BLaER1 treated with 17β-estradiol and CSF1 and Interleukin-3, amounts not matched to agents 10 nM and 100 nM (cell line): ENCODE data around the gene STPG1.
"Not testable (repeated sequence)": the region's sequence is repeated elsewhere in the genome, so short reads cannot be mapped to it uniquely, and the experiment has no call there.

ENCODE experiments used
- H3K27ac ChIP-seq, 11 experiments: shearing (Covaris generic); formaldehyde crosslinking; 2 replicates each; pipeline ENCODE4 v1.8.1; 2022
- H3K27me3 ChIP-seq, 11 experiments: shearing (Covaris generic); formaldehyde crosslinking; 2 replicates each; pipeline ENCODE4 v1.8.1; 2022
- H3K36me3 ChIP-seq, 11 experiments: shearing (Covaris generic); formaldehyde crosslinking; 2 replicates each; pipeline ENCODE4 v1.8.1; 2022
- H3K4me1 ChIP-seq, 10 experiments: shearing (Covaris generic); formaldehyde crosslinking; 2 replicates each; pipeline ENCODE4 v1.8.1; 2022
- H3K4me2 ChIP-seq, 11 experiments: shearing (Covaris generic); formaldehyde crosslinking; 2 replicates each; pipeline ENCODE4 v1.8.1; 2022
- H3K4me3 ChIP-seq, 10 experiments: shearing (Covaris generic); formaldehyde crosslinking; 2 replicates each; pipeline ENCODE4 v1.8.1; 2022
- H3K9ac ChIP-seq, 11 experiments: shearing (Covaris generic); formaldehyde crosslinking; 2 replicates each; pipeline ENCODE4 v1.8.1; 2022
- H3K9me3 ChIP-seq, 11 experiments: shearing (Covaris generic); formaldehyde crosslinking; replicated peaks in 1 of 11; 2 replicates each; pipeline ENCODE4 v1.8.1; 2022
- H4K20me1 ChIP-seq, 11 experiments: shearing (Covaris generic); formaldehyde crosslinking; 2 replicates each; pipeline ENCODE4 v1.8.1; 2022
- Cebpa-rat ChIP-seq, 11 experiments: shearing (Covaris generic); IDR thresholded peaks; 2 replicates each; pipeline ENCODE4 v1.8.1; 2022

STPG1 gene

DNA sequence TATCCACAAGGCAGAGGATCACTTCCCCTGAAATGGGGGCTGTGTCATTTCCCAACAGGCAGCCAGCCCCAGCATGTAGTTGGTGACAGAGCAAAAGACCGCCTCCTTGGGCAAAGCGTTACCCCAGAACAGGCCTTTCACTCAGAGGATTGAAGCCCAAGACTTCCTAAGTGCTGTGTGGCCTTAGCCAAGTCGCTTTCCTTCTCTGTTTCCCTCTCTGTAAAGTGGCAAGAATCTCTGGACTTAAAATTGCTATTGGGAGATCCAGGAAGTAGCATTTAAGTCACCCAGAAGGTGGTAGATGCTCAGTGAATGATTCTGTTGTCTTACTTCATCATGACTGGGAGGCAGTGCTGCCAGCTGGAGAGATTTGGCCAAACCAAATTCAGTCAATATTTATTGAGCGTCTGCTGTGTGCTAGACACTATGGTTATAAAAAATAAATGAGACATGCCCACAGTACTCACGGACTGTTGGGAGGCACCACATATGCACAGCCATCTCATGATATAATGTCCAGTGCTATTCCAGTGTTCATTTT lies 37.3 kb upstream of the STPG1 start:
- Histone ChIP-seq H3K9me3 (no peaks in the 10 kb centered on the region), H3K27me3 (no peaks in the 10 kb centered on the region), H4K20me1 (no peaks in the 10 kb centered on the region), H3K9ac (no peak overlapping the region), H3K36me3 (peaks cover 0 to 48% (median 19%) of the 10 kb centered on the region in 11 experiments; a peak in 12 of 22 replicates), H3K4me1 (peaks cover 0 to 13% (median 0%) of the 10 kb centered on the region in 10 experiments; a peak in 2 of 20 replicates), H3K4me3 (no peak overlapping the region), H3K4me2 (no peak overlapping the region), H3K27ac (no peak overlapping the region)
- TF ChIP-seq Cebpa-rat (IDR thresholded peaks at IDR 0.05) = no peak

DNA sequence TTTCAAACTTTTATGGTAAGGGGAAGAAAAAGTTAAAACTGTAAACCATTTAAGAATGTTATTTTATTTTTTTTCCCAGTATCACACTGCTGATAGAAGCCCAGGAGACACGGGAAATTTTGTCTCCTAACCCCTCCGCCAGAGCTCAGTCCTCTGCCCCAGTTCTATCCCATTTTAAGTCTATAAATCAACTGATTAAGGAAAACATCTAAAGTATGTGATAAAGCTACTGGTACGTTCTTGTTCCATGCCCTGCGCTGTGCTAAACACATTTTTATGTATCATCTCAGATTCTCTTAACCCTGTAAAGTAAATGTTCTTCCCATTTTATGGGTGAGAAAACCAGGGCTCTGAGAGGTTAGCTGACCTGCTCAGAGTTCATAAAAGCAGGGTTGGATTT lies 36.7 kb upstream of the STPG1 start:
- no peak overlapping the region for H3K4me2 ChIP-seq

DNA sequence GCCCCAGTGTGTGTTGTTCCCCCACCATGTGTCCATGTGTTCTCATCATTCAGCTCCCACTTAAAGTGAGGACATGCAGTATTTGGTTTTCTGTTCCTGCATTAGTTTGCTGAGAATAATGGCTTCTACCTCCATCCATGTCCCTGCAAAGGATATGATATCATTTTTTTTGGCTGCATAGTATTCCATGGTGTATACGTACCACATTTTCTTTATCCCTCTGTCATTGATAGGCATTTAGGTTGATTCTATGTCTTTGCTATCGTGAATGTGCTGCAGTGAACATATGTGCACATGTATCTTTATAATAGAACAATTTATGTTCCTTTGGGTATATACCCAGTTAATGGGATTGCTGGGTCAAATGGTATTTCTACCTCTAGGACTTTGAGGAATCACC lies 32.9 kb upstream of the STPG1 start:
- not testable (repeated sequence) for H3K9ac ChIP-seq, H4K20me1 ChIP-seq, H3K4me2 ChIP-seq, H3K9me3 ChIP-seq, H3K4me1 ChIP-seq, H3K4me3 ChIP-seq, H3K27ac ChIP-seq, H3K27me3 ChIP-seq
- H3K36me3 ChIP-seq = peaks cover 0 to 46% (median 18%) of the 10 kb centered on the region in 11 experiments; a peak in 11 of 22 replicates

More for the DNA sequence above, 36.7 kb upstream of the STPG1 start:
- H3K36me3 ChIP-seq = peaks cover 0 to 48% (median 15%) of the 10 kb centered on the region in 11 experiments; a peak in 11 of 22 replicates
- no peak for TF ChIP-seq Cebpa-rat (IDR thresholded peaks at IDR 0.05)
- no peak overlapping the region for H3K4me3 ChIP-seq
- no peaks in the 10 kb centered on the region for H3K27me3 ChIP-seq
- peaks cover 0 to 13% (median 0%) of the 10 kb centered on the region in 10 experiments; a peak in 2 of 20 replicates for H3K4me1 ChIP-seq
- H3K9me3 ChIP-seq = no peaks in the 10 kb centered on the region
- no peaks in the 10 kb centered on the region for H4K20me1 ChIP-seq
- H3K9ac ChIP-seq = no peak overlapping the region
- H3K27ac ChIP-seq = no peak overlapping the region

- no peaks in the 10 kb centered on the region for H3K9me3 ChIP-seq
- no peak for TF ChIP-seq Cebpa-rat (IDR thresholded peaks at IDR 0.05)
- H3K9ac ChIP-seq = no peak overlapping the region
- no peaks in the 10 kb centered on the region for H3K27me3 ChIP-seq
- no peak overlapping the region for H3K27ac ChIP-seq
- H3K4me2 ChIP-seq = no peak overlapping the region
- H3K4me3 ChIP-seq = no peak overlapping the region
- no peaks in the 10 kb centered on the region for H3K4me1 ChIP-seq
- H3K36me3 ChIP-seq = peaks cover 0 to 33% (median 11%) of the 10 kb centered on the region in 11 experiments; a peak in 10 of 22 replicates
- H4K20me1 ChIP-seq = peaks cover 0 to 4% (median 0%) of the 10 kb centered on the region in 11 experiments; a peak in 3 of 22 replicates
Measured at GRCh38 chr1:24443241-24443656, 29.7 kb upstream of the STPG1 start.

- no peak overlapping the region for H3K4me2 ChIP-seq
- no peak for TF ChIP-seq Cebpa-rat (IDR thresholded peaks at IDR 0.05)
Measured at GRCh38 chr1:24442764-24443163, 29.2 kb upstream of the STPG1 start.

GRCh38 chr1:24441996-24442668 lies 28.6 kb upstream of the STPG1 start:
- Histone ChIP-seq H4K20me1 (peaks cover 0 to 6% (median 0%) of the 10 kb centered on the region in 11 experiments; a peak in 3 of 22 replicates), H3K4me3 (no peak overlapping the region), H3K4me2 (no peak overlapping the region), H3K27ac (no peak overlapping the region), H3K4me1 (no peaks in the 10 kb centered on the region), H3K36me3 (peaks cover 0 to 33% (median 11%) of the 10 kb centered on the region in 11 experiments; a peak in 9 of 22 replicates), H3K9me3 (no peaks in the 10 kb centered on the region), H3K9ac (no peak overlapping the region), H3K27me3 (no peaks in the 10 kb centered on the region)
- TF ChIP-seq Cebpa-rat (IDR thresholded peaks at IDR 0.05) = no peak

More at GRCh38 chr1:24442764-24443163, 29.2 kb upstream of the STPG1 start:
- Histone ChIP-seq H3K27me3 (no peaks in the 10 kb centered on the region), H3K9ac (no peak overlapping the region), H3K36me3 (peaks cover 0 to 33% (median 11%) of the 10 kb centered on the region in 11 experiments; a peak in 10 of 22 replicates), H3K4me3 (no peak overlapping the region), H4K20me1 (peaks cover 0 to 6% (median 0%) of the 10 kb centered on the region in 11 experiments; a peak in 3 of 22 replicates), H3K9me3 (no peaks in the 10 kb centered on the region), H3K4me1 (no peaks in the 10 kb centered on the region), H3K27ac (no peak overlapping the region)

- Histone ChIP-seq H3K9me3 (no peaks in the 10 kb centered on the region), H3K36me3 (peaks cover 0 to 31% (median 9%) of the 10 kb centered on the region in 11 experiments; a peak in 7 of 22 replicates), H3K27ac (no peak overlapping the region), H4K20me1 (peaks cover 0 to 6% (median 0%) of the 10 kb centered on the region in 11 experiments; a peak in 3 of 22 replicates), H3K27me3 (no peaks in the 10 kb centered on the region), H3K4me2 (no peak overlapping the region), H3K4me1 (no peaks in the 10 kb centered on the region), H3K4me3 (no peak overlapping the region), H3K9ac (no peak overlapping the region)
- TF ChIP-seq Cebpa-rat (IDR thresholded peaks at IDR 0.05) = no peak
Measured at GRCh38 chr1:24441480-24441879, 27.9 kb upstream of the STPG1 start.

DNA sequence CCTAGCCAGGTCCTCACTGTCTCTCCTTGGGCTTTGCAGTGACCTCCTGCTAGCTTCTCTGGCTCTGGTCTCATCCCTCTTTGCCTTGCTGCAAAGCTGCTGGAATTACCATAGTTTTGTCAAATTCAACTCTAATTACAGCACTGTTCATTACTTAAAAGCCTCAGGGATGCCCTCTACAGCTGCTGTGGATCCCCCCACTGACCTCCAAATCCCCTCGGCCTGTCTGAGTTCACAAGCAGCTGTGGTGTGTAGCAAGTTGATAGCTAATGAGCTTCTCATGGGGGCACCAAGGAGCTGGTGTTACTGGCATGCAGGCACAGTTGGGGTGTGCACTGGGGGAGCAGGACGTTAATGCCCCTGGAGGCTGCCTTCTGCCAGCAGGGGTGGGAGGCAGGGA lies 26.9 kb upstream of the STPG1 start:
- H3K9me3 ChIP-seq = no peaks in the 10 kb centered on the region
- no peak for TF ChIP-seq Cebpa-rat (IDR thresholded peaks at IDR 0.05)
- no peak overlapping the region for H3K9ac ChIP-seq
- H4K20me1 ChIP-seq = peaks cover 0 to 6% (median 0%) of the 10 kb centered on the region in 11 experiments; a peak in 3 of 22 replicates
- no peak overlapping the region for H3K4me2 ChIP-seq
- no peaks in the 10 kb centered on the region for H3K4me1 ChIP-seq
- no peak overlapping the region for H3K4me3 ChIP-seq
- peaks cover 0 to 26% (median 7%) of the 10 kb centered on the region in 11 experiments; a peak in 7 of 22 replicates for H3K36me3 ChIP-seq
- H3K27ac ChIP-seq = no peak overlapping the region
- H3K27me3 ChIP-seq = no peaks in the 10 kb centered on the region

- no peaks in the 10 kb centered on the region for H3K9me3 ChIP-seq
- H3K36me3 ChIP-seq = peaks cover 0 to 18% (median 5%) of the 10 kb centered on the region in 11 experiments; a peak in 5 of 22 replicates
- H3K27ac ChIP-seq = no peak overlapping the region
- H3K4me1 ChIP-seq = no peaks in the 10 kb centered on the region
- H4K20me1 ChIP-seq = peaks cover 0 to 6% (median 0%) of the 10 kb centered on the region in 11 experiments; a peak in 3 of 22 replicates
- no peak overlapping the region for H3K4me3 ChIP-seq
- TF ChIP-seq Cebpa-rat (IDR thresholded peaks at IDR 0.05) = no peak
- no peak overlapping the region for H3K9ac ChIP-seq
- no peaks in the 10 kb centered on the region for H3K27me3 ChIP-seq
- no peak overlapping the region for H3K4me2 ChIP-seq
Measured at GRCh38 chr1:24438423-24438901, 24.9 kb upstream of the STPG1 start.
